GM12878 (cell line): ENCODE measurements around the gene MCM3AP. TPM values are rescaled to one million over a fixed set of nuclear protein-coding genes. Genes with fewer than 3 reads are reported as not detected.
A peak's percentile ranks its signal among the peaks of the same experiment; 100 is the strongest.

ENCODE experiments used
- BCL11A ChIP-seq: IDR thresholded peaks from 2 replicates; pipeline ENCODE4 v1.6.1; 2011; ENCODE audit warnings: low read depth, low read length
- CHD2 ChIP-seq: IDR thresholded peaks from 2 replicates; pipeline ENCODE4 v1.6.1; 2011; ENCODE audit warnings: low read depth, low read length, improper control_type of control experiment, borderline replicate concordance
- MYB ChIP-seq: fragments of 150-350 bp; IDR thresholded peaks from 2 replicates; pipeline ENCODE4 v1.6.1; 2014; ENCODE audit warnings: mild to moderate bottlenecking, low read depth, low read length, borderline replicate concordance
- MYC ChIP-seq: IDR thresholded peaks from 2 replicates; pipeline ENCODE4 v1.6.1; 2011; ENCODE audit warnings: mild to moderate bottlenecking, low read length, moderate library complexity, inconsistent platforms; ENCODE audit not compliant: insufficient read depth, insufficient replicate concordance, insufficient read length, severe bottlenecking
- NFYA ChIP-seq: IDR thresholded peaks from 2 replicates; pipeline ENCODE4 v1.6.1; 2011; ENCODE audit warnings: low read depth, mild to moderate bottlenecking, low read length, improper control_type of control experiment, borderline replicate concordance
- RAD21 ChIP-seq: IDR thresholded peaks from 2 replicates; pipeline ENCODE4 v1.6.1; 2011; ENCODE audit warnings: mild to moderate bottlenecking, low read depth, low read length, moderate library complexity; ENCODE audit not compliant: insufficient read depth
- RFX5 ChIP-seq: IDR thresholded peaks from 2 replicates; pipeline ENCODE4 v1.6.1; 2011; ENCODE audit warnings: low read depth, low read length, improper control_type of control experiment
- YBX1 ChIP-seq: fragments of 450-650 bp; IDR thresholded peaks from 2 replicates; pipeline ENCODE4 v1.6.1; 2016; ENCODE audit warnings: antibody characterized with exemption
- polyA plus RNA-seq, 11 experiments: library from polyadenylated mRNA; depleted of rRNA in 4 of 11; unstranded in 6 of 11; stranded (reverse) in 5 of 11; fragments of >200 nt; fragmentation: Nextera tagmentation in 4 of 11; fragmentation: Illumina TruSeq in 1 of 11; extraction: Ambion mirVana in 4 of 11; extraction: Trizol in 1 of 11; gene quantifications; 1 replicate in 1 of 11; 2 replicates in 10 of 11; pipeline versions ENCODE4 v1.2.1 to v1.2.3, GENCODE V29; 2011 to 2016; ENCODE audit warnings: inconsistent platforms in 2 of 11, missing spikeins in 2 of 11, low read depth in 1 of 11
- total RNA-seq, 4 experiments: library from RNA; depleted of rRNA in 3 of 4; stranded (reverse); fragments of >200 nt in 3 of 4; fragmentation: Illumina TruSeq in 1 of 4; extraction: Trizol in 1 of 4; gene quantifications; 2 replicates each; pipeline versions ENCODE4 v1.2.1 to v1.2.3, GENCODE V29; 2013 to 2021
- TF ChIP-seq, protein P1 (sequence below): IDR thresholded peaks from 2 replicates; pipeline ENCODE4 v1.6.1; 2012; ENCODE audit warnings: improper control_type of control experiment, low read depth, low read length; ENCODE audit not compliant: insufficient replicate concordance
- TF ChIP-seq, protein P2 (sequence below): IDR thresholded peaks from 2 replicates; pipeline ENCODE4 v1.6.1; 2011; ENCODE audit warnings: borderline replicate concordance, low read depth, mild to moderate bottlenecking, moderate library complexity, low read length; ENCODE audit not compliant: insufficient read depth, poor library complexity, severe bottlenecking
- TF ChIP-seq, protein P3 (sequence below): fragments of 450-650 bp; formaldehyde crosslinking; IDR thresholded peaks from 2 replicates; pipeline ENCODE4 v1.4.0; 2020; ENCODE audit warnings: mild to moderate bottlenecking, moderate library complexity
- TF ChIP-seq, protein P4 (sequence below): IDR thresholded peaks from 2 replicates; pipeline ENCODE4 v1.6.1; 2012; ENCODE audit warnings: low read depth, low read length, improper control_type of control experiment
- TF ChIP-seq, protein P5 (sequence below): fragments of 450-650 bp; IDR thresholded peaks from 2 replicates; pipeline ENCODE4 v1.6.1; 2016; ENCODE audit warnings: mild to moderate bottlenecking

Gene MCM3AP
- total and polyA plus RNA-seq, 10 of the 15 experiments (the other 5 are each of a cell fraction or from before 2014, with no cell fraction given) = 6.1 to 95.7 (median 47.0) TPM

DNA sequence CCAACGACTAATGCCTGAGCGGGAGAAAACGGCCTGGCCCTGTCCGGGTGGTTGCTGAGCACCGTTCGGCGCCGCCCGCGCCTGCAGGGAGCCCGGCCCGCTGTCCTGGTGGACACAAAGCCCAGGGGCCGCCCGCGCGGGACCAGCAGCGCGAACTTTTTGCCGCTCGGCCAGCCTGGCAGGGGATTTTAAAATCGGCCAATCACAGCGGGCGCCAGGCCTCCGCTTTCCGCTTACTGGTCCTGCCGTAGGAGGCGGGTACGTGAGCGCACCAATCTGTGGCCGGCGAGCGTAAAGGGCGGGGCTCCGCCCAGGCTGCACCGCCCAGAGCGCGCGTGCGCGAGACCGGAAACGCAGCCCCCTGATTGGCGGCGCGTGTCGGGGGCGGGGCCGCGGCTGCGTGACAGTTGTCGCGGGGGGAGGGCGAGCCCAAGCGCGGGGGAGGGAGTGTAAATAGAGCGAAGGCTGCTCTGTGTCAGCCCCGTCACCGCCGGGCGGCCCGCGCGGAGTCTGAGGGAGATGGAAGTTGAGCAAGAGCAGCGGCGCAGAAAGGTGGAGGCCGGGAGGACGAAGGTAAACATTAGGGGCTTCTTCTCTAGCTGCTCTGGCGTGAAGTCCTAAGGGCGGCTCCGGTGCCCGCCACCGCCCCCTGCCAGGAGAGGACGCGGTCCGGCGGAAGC lies 38.4 kb upstream of the MCM3AP start, which contains the start of the genes C21orf58 and PCNT (continued):
- TF ChIP-seq, protein P1, sequence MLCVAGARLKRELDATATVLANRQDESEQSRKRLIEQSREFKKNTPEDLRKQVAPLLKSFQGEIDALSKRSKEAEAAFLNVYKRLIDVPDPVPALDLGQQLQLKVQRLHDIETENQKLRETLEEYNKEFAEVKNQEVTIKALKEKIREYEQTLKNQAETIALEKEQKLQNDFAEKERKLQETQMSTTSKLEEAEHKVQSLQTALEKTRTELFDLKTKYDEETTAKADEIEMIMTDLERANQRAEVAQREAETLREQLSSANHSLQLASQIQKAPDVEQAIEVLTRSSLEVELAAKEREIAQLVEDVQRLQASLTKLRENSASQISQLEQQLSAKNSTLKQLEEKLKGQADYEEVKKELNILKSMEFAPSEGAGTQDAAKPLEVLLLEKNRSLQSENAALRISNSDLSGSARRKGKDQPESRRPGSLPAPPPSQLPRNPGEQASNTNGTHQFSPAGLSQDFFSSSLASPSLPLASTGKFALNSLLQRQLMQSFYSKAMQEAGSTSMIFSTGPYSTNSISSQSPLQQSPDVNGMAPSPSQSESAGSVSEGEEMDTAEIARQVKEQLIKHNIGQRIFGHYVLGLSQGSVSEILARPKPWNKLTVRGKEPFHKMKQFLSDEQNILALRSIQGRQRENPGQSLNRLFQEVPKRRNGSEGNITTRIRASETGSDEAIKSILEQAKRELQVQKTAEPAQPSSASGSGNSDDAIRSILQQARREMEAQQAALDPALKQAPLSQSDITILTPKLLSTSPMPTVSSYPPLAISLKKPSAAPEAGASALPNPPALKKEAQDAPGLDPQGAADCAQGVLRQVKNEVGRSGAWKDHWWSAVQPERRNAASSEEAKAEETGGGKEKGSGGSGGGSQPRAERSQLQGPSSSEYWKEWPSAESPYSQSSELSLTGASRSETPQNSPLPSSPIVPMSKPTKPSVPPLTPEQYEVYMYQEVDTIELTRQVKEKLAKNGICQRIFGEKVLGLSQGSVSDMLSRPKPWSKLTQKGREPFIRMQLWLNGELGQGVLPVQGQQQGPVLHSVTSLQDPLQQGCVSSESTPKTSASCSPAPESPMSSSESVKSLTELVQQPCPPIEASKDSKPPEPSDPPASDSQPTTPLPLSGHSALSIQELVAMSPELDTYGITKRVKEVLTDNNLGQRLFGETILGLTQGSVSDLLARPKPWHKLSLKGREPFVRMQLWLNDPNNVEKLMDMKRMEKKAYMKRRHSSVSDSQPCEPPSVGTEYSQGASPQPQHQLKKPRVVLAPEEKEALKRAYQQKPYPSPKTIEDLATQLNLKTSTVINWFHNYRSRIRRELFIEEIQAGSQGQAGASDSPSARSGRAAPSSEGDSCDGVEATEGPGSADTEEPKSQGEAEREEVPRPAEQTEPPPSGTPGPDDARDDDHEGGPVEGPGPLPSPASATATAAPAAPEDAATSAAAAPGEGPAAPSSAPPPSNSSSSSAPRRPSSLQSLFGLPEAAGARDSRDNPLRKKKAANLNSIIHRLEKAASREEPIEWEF = no peak
- TF ChIP-seq, protein P2, sequence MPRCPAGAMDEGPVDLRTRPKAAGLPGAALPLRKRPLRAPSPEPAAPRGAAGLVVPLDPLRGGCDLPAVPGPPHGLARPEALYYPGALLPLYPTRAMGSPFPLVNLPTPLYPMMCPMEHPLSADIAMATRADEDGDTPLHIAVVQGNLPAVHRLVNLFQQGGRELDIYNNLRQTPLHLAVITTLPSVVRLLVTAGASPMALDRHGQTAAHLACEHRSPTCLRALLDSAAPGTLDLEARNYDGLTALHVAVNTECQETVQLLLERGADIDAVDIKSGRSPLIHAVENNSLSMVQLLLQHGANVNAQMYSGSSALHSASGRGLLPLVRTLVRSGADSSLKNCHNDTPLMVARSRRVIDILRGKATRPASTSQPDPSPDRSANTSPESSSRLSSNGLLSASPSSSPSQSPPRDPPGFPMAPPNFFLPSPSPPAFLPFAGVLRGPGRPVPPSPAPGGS = no peak
- peak; percentile 34 for TF ChIP-seq MYC
- TF ChIP-seq, protein P3, sequence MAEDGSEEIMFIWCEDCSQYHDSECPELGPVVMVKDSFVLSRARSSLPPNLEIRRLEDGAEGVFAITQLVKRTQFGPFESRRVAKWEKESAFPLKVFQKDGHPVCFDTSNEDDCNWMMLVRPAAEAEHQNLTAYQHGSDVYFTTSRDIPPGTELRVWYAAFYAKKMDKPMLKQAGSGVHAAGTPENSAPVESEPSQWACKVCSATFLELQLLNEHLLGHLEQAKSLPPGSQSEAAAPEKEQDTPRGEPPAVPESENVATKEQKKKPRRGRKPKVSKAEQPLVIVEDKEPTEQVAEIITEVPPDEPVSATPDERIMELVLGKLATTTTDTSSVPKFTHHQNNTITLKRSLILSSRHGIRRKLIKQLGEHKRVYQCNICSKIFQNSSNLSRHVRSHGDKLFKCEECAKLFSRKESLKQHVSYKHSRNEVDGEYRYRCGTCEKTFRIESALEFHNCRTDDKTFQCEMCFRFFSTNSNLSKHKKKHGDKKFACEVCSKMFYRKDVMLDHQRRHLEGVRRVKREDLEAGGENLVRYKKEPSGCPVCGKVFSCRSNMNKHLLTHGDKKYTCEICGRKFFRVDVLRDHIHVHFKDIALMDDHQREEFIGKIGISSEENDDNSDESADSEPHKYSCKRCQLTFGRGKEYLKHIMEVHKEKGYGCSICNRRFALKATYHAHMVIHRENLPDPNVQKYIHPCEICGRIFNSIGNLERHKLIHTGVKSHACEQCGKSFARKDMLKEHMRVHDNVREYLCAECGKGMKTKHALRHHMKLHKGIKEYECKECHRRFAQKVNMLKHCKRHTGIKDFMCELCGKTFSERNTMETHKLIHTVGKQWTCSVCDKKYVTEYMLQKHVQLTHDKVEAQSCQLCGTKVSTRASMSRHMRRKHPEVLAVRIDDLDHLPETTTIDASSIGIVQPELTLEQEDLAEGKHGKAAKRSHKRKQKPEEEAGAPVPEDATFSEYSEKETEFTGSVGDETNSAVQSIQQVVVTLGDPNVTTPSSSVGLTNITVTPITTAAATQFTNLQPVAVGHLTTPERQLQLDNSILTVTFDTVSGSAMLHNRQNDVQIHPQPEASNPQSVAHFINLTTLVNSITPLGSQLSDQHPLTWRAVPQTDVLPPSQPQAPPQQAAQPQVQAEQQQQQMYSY (CRISPR knock-in tag) = no peak
- no peak for TF ChIP-seq RAD21
- no peak for TF ChIP-seq BCL11A
- TF ChIP-seq, protein P4, sequence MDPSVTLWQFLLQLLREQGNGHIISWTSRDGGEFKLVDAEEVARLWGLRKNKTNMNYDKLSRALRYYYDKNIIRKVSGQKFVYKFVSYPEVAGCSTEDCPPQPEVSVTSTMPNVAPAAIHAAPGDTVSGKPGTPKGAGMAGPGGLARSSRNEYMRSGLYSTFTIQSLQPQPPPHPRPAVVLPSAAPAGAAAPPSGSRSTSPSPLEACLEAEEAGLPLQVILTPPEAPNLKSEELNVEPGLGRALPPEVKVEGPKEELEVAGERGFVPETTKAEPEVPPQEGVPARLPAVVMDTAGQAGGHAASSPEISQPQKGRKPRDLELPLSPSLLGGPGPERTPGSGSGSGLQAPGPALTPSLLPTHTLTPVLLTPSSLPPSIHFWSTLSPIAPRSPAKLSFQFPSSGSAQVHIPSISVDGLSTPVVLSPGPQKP = no peak
- peak; percentile 88 for TF ChIP-seq CHD2
- TF ChIP-seq RFX5 = peak; percentile 43; the same call in 1 of the 2 replicates
- no peak for TF ChIP-seq MYB
- peak; percentile 10; the same call in 1 of the 2 replicates for TF ChIP-seq NFYA
- no peak for TF ChIP-seq YBX1
- TF ChIP-seq, protein P5, sequence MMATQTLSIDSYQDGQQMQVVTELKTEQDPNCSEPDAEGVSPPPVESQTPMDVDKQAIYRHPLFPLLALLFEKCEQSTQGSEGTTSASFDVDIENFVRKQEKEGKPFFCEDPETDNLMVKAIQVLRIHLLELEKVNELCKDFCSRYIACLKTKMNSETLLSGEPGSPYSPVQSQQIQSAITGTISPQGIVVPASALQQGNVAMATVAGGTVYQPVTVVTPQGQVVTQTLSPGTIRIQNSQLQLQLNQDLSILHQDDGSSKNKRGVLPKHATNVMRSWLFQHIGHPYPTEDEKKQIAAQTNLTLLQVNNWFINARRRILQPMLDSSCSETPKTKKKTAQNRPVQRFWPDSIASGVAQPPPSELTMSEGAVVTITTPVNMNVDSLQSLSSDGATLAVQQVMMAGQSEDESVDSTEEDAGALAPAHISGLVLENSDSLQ = peak; percentile 93
